GM12878 (cell line): ENCODE data around the gene IL1B. TPM values are rescaled to one million over a fixed set of nuclear protein-coding genes. Genes with fewer than 3 reads are reported as not detected.

Experiments used
- ATAC-seq: fragments of 200-7000 bp; cut with Tn5 transposase; 3 replicates; pipeline ENCODE4 v1.9.1; 2020; ENCODE audit warnings: mild to moderate bottlenecking, moderate library complexity
- BruUV-seq: library from RNA; stranded (reverse); fragments of 400-500 nt; replicated peaks from 2 replicates; lab custom pipeline; 2021; lab: Mats Ljungman, UMichigan
- CTCF ChIA-PET: fragments of 300-600 bp; sonication (Branson Sonifier 250); formaldehyde crosslinking; extraction: SDS; loops from one replicate; lab custom pipeline; 2021; ENCODE audit warnings: inconsistent platforms; lab: Yijun Ruan, JAX
- POLR2A ChIA-PET: fragments of 350-600 bp; formaldehyde crosslinking; extraction: SDS; loops from one replicate; lab custom pipeline; 2021; ENCODE audit warnings: inconsistent platforms; lab: Charles Lee
- RAD21 ChIA-PET: fragments of 300-600 bp; sonication (Branson Sonifier 250); formaldehyde crosslinking; loops from one replicate; lab custom pipeline; 2023; ENCODE audit warnings: antibody characterized with exemption; ENCODE audit not compliant: unreplicated experiment; lab: Charles Lee
- SMC1A ChIA-PET: fragments of 300-600 bp; sonication (Branson Sonifier 250); formaldehyde crosslinking; loops from one replicate; lab custom pipeline; 2023; ENCODE audit not compliant: unreplicated experiment, uncharacterized antibody; lab: Charles Lee
- DNase-seq: peaks from one replicate; pipeline ENCODE4 v3.0.0-alpha.2; 2011; ENCODE audit warnings: low read depth, low spot score
- FAIRE-seq: peaks from 3 replicates; lab custom pipeline; 2011; peaks lifted over from hg19 to GRCh38; lab: Jason Lieb, UNC
- H2AFZ ChIP-seq: 2 replicates; pipeline ENCODE4 v1.6.0; 2011; ENCODE audit warnings: low read depth, low read length, control low read depth; ENCODE audit not compliant: control insufficient read depth
- H3K27ac ChIP-seq: 2 replicates; pipeline ENCODE4 v1.5.1; 2011; ENCODE audit warnings: control low read depth; ENCODE audit not compliant: control insufficient read depth, insufficient read depth
- H3K27me3 ChIP-seq, 2 experiments: replicated peaks in 1 of 2; 2 replicates each; pipeline versions ENCODE4 v1.6.0 to v1.6.1; 2011; ENCODE audit warnings: low read length in 1 of 2; ENCODE audit not compliant: control insufficient read depth in 2 of 2, insufficient read depth in 2 of 2
- H3K36me3 ChIP-seq, 2 experiments: 2 replicates each; pipeline ENCODE4 v1.5.1; 2011; ENCODE audit warnings: low read length in 1 of 2; ENCODE audit not compliant: control insufficient read depth in 2 of 2, insufficient read depth in 2 of 2
- H3K4me1 ChIP-seq: 2 replicates; pipeline ENCODE4 v1.6.1; 2011; ENCODE audit warnings: mild to moderate bottlenecking, low read length, moderate library complexity, mixed read lengths; ENCODE audit not compliant: control insufficient read depth, insufficient read depth
- H3K4me2 ChIP-seq: 2 replicates; pipeline ENCODE4 v1.6.0; 2011; ENCODE audit warnings: control low read depth; ENCODE audit not compliant: control insufficient read depth, insufficient read depth
- H3K4me3 ChIP-seq: fragments of 200-600 bp; sonication (generic); 2 replicates; pipeline ENCODE4 v1.5.1; 2016
- H3K79me2 ChIP-seq: 2 replicates; pipeline ENCODE4 v1.6.0; 2011; ENCODE audit warnings: low read length; ENCODE audit not compliant: control insufficient read depth, insufficient read depth
- H3K9ac ChIP-seq: 2 replicates; pipeline ENCODE4 v1.8.0; 2011; ENCODE audit warnings: low read length, control low read depth, mixed read lengths; ENCODE audit not compliant: control insufficient read depth, insufficient read depth
- H3K9me3 ChIP-seq: replicated peaks from 3 replicates; pipeline ENCODE4 v1.5.1; 2011; ENCODE audit warnings: mild to moderate bottlenecking, low read length; ENCODE audit not compliant: control insufficient read depth, insufficient read depth
- H4K20me1 ChIP-seq: 2 replicates; pipeline ENCODE4 v1.6.0; 2011; ENCODE audit not compliant: control insufficient read depth, insufficient read depth
- BMI1 ChIP-seq: fragments of 450-650 bp; IDR thresholded peaks from 2 replicates; pipeline ENCODE4 v1.6.1; 2016; ENCODE audit warnings: mild to moderate bottlenecking, moderate library complexity, borderline replicate concordance
- CBX5 ChIP-seq: sonication (generic); IDR thresholded peaks from 2 replicates; pipeline ENCODE4 v1.6.1; 2016; ENCODE audit warnings: low read depth, moderate library complexity, mild to moderate bottlenecking, inconsistent platforms
- CHD2 ChIP-seq: IDR thresholded peaks from 2 replicates; pipeline ENCODE4 v1.6.1; 2011; ENCODE audit warnings: low read depth, low read length, improper control_type of control experiment, borderline replicate concordance
- MEF2B ChIP-seq: fragments of 450-650 bp; IDR thresholded peaks from 2 replicates; pipeline ENCODE4 v1.6.1; 2018; ENCODE audit warnings: mild to moderate bottlenecking, moderate library complexity; ENCODE audit not compliant: partially characterized antibody, poor library complexity, severe bottlenecking
- NFXL1 ChIP-seq: fragments of 450-650 bp; IDR thresholded peaks from 2 replicates; pipeline ENCODE4 v1.6.1; 2017; ENCODE audit warnings: antibody characterized with exemption, mild to moderate bottlenecking, borderline replicate concordance
- PAX5 ChIP-seq: IDR thresholded peaks from 2 replicates; pipeline ENCODE4 v1.6.1; 2011; ENCODE audit warnings: low read depth, low read length, borderline replicate concordance
- POLR2AphosphoS2 ChIP-seq: IDR thresholded peaks from 2 replicates; pipeline ENCODE4 v1.6.1; 2011; ENCODE audit warnings: low read depth, mild to moderate bottlenecking, low read length, improper control_type of control experiment, moderate library complexity
- RBBP5 ChIP-seq: fragments of 200-600 bp; sonication (generic); conservative IDR thresholded peaks from 2 replicates; pipeline ENCODE4 v1.6.1; 2016
- SRF ChIP-seq, 2 experiments: IDR thresholded peaks; 2 replicates each; pipeline ENCODE4 v1.6.1; 2011; ENCODE audit warnings: low read depth in 2 of 2, low read length in 2 of 2, mild to moderate bottlenecking in 1 of 2, moderate library complexity in 1 of 2
- TARDBP ChIP-seq: IDR thresholded peaks from 2 replicates; pipeline ENCODE4 v1.6.1; 2016; ENCODE audit warnings: borderline replicate concordance
- ZNF384 ChIP-seq: IDR thresholded peaks from 2 replicates; pipeline ENCODE4 v1.6.1; 2012; ENCODE audit warnings: low read depth, mild to moderate bottlenecking, low read length, improper control_type of control experiment, borderline replicate concordance
- WGBS: methylation state at CpG from one replicate; pipeline ENCODE4 v1.1.6; 2016; ENCODE audit warnings: low lambda C conversion rate; ENCODE audit not compliant: insufficient replicate concordance, insufficient coverage; ENCODE audit errors: missing lambda C conversion rate; 5-methylcytosine and 5-hydroxymethylcytosine counted together
- in situ Hi-C: fragments of 300-500 bp; cut with MboI; formaldehyde crosslinking; loops from 9 replicates; pipeline ENCODE4 v1.14.3; 2018; ENCODE audit warnings: mixed read lengths
- intact Hi-C: fragments of 100-400 bp; cut with micrococcal nuclease; formaldehyde crosslinking; loops from one replicate; pipeline ENCODE4 v1.14.2; 2022; ENCODE audit not compliant: unreplicated experiment
- polyA plus RNA-seq, 11 experiments: library from polyadenylated mRNA; depleted of rRNA in 4 of 11; unstranded in 6 of 11; stranded (reverse) in 5 of 11; fragments of >200 nt; fragmentation: Nextera tagmentation in 4 of 11; fragmentation: Illumina TruSeq in 1 of 11; extraction: Ambion mirVana in 4 of 11; extraction: Trizol in 1 of 11; gene quantifications; 1 replicate in 1 of 11; 2 replicates in 10 of 11; pipeline versions ENCODE4 v1.2.1 to v1.2.3, GENCODE V29; 2011 to 2016; ENCODE audit warnings: inconsistent platforms in 2 of 11, missing spikeins in 2 of 11, low read depth in 1 of 11
- total RNA-seq, 4 experiments: library from RNA; depleted of rRNA in 3 of 4; stranded (reverse); fragments of >200 nt in 3 of 4; fragmentation: Illumina TruSeq in 1 of 4; extraction: Trizol in 1 of 4; gene quantifications; 2 replicates each; pipeline versions ENCODE4 v1.2.1 to v1.2.3, GENCODE V29; 2013 to 2021
- TF ChIP-seq, protein P1 (sequence below): IDR thresholded peaks from 2 replicates; pipeline ENCODE4 v1.6.1; 2011; ENCODE audit warnings: mild to moderate bottlenecking, low read depth, low read length, moderate library complexity; ENCODE audit not compliant: insufficient replicate concordance
- TF ChIP-seq, protein P2 (sequence below): IDR thresholded peaks from 2 replicates; pipeline ENCODE4 v1.6.1; 2012; ENCODE audit warnings: low read length, inconsistent platforms

The IL1B gene
- total and polyA plus RNA-seq, 10 of the 15 experiments (the other 5 are each of a cell fraction or from before 2014, with no cell fraction given) = 0.20 to 1.6 (median 0.84) TPM

DNA sequence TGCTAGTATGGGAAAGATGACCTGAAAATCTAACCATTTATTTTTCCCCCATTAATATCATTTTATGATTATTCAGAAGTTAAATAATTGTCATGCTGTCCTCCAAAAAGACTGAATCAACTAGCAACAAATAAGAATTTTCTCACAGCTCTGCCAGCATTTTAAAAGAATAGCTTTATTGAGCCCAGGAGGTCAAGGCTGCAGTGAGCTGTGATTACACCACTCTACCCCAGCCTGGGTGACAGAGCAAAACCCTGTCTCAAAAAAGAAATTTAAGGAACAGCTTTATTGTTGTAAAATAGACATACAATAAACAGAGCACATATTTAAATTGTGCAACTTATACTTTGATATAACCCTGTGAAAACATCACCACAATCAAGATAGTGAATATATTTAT, 27.5 kb downstream of the IL1B start (continued):
- no peak for TF ChIP-seq PAX5
- TF ChIP-seq, all 136 proteins: peak for 0

- WGBS = 95% methylated on average over 3 of the region's 3 CpGs
Observed at GRCh38 chr2:112807233-112807807, 29.3 kb downstream of the IL1B start.

DNA sequence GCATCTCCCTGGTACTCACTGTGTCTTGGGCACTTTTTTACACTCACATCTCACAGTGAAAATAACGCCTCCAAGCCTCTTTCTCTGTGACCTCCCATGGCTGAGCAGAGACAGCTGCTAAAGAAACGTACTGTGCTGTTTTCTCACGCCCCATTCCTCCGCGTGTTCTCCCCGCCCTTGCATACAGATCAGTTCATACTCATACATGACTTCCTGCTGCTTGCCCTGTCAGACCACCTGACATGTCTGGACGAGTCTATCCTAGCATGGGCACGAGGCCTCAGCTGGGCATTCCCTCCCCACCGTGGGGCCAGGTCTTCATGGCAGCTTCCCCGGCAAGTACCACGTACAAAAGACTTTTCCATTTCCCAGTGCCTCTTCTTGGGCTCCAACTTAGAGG, 31.0 kb downstream of the IL1B start:
- FAIRE-seq (peak; percentile 81), DNase-seq (peak; percentile 68), ATAC-seq (peak; percentile 87)
- Histone ChIP-seq H3K4me1 (peaks cover 19% of the 10 kb centered on the region), H3K9me3 (peaks cover 5% of the 10 kb centered on the region), H3K4me3 (no peak overlapping the region), H4K20me1 (no peaks in the 10 kb centered on the region), H3K27ac (peak overlapping the region; percentile 64), H3K36me3 (no peaks in the 10 kb centered on the region), H2AFZ (peak overlapping the region; percentile 70), H3K9ac (peak overlapping the region; percentile 61), H3K4me2 (peak overlapping the region; percentile 61), H3K79me2 (no peaks in the 10 kb centered on the region), H3K27me3 (no peaks in the 10 kb centered on the region)
- BruUV-seq = no TSS peak
- 2% methylated on average over 11 of the region's 11 CpGs for WGBS
- ChIA-PET POLR2A (interaction anchor here (0.6 to 1.5 kb wide), 9 partner anchors 10 to 188 kb away, joined by 3 to 6 read pairs (median 3); partner anchors contain the start of gene CKAP2L), RAD21 (interaction anchor here (0.8 to 1.7 kb wide), 12 partner anchors 10 to 136 kb away, joined by 3 to 11 read pairs (median 4); no protein-coding TSS in a partner anchor), SMC1A (interaction anchor here (0.7 to 3.1 kb wide), 12 partner anchors 9 to 80 kb away, joined by 3 to 11 read pairs (median 4); no protein-coding TSS in a partner anchor), CTCF (interaction anchor here (0.9 to 2.4 kb wide), 6 partner anchors 21 to 80 kb away, joined by 3 to 8 read pairs (median 4); partner anchors contain the start of gene IL1A)
- intact Hi-C loops (loop anchor here (2.0 kb wide), 2 partner anchors 23 to 75 kb away; no protein-coding TSS in a partner anchor), in situ Hi-C loops (no loop called here)
- TF ChIP-seq, protein P1, sequence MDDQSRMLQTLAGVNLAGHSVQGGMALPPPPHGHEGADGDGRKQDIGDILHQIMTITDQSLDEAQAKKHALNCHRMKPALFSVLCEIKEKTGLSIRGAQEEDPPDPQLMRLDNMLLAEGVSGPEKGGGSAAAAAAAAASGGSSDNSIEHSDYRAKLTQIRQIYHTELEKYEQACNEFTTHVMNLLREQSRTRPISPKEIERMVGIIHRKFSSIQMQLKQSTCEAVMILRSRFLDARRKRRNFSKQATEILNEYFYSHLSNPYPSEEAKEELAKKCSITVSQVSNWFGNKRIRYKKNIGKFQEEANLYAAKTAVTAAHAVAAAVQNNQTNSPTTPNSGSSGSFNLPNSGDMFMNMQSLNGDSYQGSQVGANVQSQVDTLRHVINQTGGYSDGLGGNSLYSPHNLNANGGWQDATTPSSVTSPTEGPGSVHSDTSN = no peak
- no peak for TF ChIP-seq TARDBP
- TF ChIP-seq BMI1 = no peak
- TF ChIP-seq POLR2AphosphoS2 = no peak
- TF ChIP-seq, protein P2, sequence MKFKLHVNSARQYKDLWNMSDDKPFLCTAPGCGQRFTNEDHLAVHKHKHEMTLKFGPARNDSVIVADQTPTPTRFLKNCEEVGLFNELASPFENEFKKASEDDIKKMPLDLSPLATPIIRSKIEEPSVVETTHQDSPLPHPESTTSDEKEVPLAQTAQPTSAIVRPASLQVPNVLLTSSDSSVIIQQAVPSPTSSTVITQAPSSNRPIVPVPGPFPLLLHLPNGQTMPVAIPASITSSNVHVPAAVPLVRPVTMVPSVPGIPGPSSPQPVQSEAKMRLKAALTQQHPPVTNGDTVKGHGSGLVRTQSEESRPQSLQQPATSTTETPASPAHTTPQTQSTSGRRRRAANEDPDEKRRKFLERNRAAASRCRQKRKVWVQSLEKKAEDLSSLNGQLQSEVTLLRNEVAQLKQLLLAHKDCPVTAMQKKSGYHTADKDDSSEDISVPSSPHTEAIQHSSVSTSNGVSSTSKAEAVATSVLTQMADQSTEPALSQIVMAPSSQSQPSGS = peak; percentile 62; the same call in 1 of the 2 replicates
- TF ChIP-seq RBBP5 = no peak
- no peak for TF ChIP-seq CHD2
- TF ChIP-seq NFXL1 = no peak
- TF ChIP-seq ZNF384 = no peak
- TF ChIP-seq SRF (IDR thresholded peaks at IDR 0.05; ENCODE audit: low read depth in 2 of 2, low read length in 2 of 2) = no peak

More at GRCh38 chr2:112807233-112807807, 29.3 kb downstream of the IL1B start:
- no peak overlapping the region for H3K9ac ChIP-seq
- in situ Hi-C loops (no loop called here), intact Hi-C loops (no loop called here)
- no peak overlapping the region for H3K27ac ChIP-seq
- DNase-seq = no peak
- no peak for ATAC-seq
- SMC1A ChIA-PET = interaction anchor here (1.1 kb wide), 1 partner anchor 57 kb away, joined by 3 read pairs; no protein-coding TSS in a partner anchor
- H3K4me3 ChIP-seq = no peak overlapping the region
- no peaks in the 10 kb centered on the region for H3K27me3 ChIP-seq
- RAD21 ChIA-PET = no interaction called here
- no peaks in the 10 kb centered on the region for H4K20me1 ChIP-seq
- no peak for TF ChIP-seq MEF2B
- peak; percentile 44; the same call in 1 of the 2 replicates for TF ChIP-seq CBX5
- no peaks in the 10 kb centered on the region for H3K79me2 ChIP-seq
- POLR2A ChIA-PET = interaction anchor here (0.7 kb wide), 1 partner anchor 18 kb away, joined by 3 read pairs; no protein-coding TSS in a partner anchor
- peaks cover 29% of the 10 kb centered on the region for H3K4me1 ChIP-seq
- CTCF ChIA-PET = no interaction called here
- H3K9me3 ChIP-seq = peaks cover 5% of the 10 kb centered on the region
- H3K36me3 ChIP-seq = no peaks in the 10 kb centered on the region
- H3K4me2 ChIP-seq = no peak overlapping the region
- FAIRE-seq = no peak
- no peak overlapping the region for H2AFZ ChIP-seq
- BruUV-seq = no TSS peak
